NT2/D1 (cell line): ENCODE results near the gene DHTKD1.

Experiments
- YY1 ChIP-seq: IDR thresholded peaks from 2 replicates; pipeline ENCODE4 v1.6.1; 2011; ENCODE audit not compliant: insufficient read length, insufficient read depth
- ZNF274 ChIP-seq: IDR thresholded peaks from 2 replicates; pipeline ENCODE4 v1.6.1; 2011; ENCODE audit warnings: mild to moderate bottlenecking, low read depth, low read length

DNA sequence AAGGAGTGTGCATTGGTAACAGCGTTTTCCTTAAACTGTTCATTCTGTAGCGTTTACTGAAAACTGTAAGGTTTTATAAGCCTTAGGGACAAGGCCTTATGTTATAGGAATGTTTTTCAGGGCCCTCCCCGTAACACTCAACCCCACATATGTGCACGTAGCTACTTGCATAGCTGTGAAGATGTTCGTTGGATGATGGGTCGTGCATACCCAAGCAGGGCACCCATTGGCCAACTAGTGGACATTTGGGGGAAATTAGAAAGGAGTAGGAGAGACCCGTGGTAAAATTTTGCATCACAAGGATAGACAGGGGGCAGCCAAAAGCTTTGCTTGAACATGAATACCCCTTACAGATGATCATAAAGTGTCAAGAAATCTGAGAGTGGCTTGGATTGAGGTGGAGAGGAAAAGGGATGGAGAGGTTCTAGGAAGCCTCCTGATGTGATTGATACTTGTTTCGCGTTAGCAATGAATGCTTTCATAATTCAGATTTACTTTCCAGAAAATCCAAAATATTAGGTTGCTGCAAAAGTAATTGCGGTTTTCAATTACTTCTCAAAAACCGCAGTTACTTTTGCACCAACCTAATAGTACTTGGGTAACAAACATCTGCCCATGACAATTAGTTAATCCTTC lies 61.6 kb downstream of the DHTKD1 start:
- TF ChIP-seq YY1, result no peak
- TF ChIP-seq ZNF274, result no peak
